GM21576 (cell line): ENCODE results near the gene LCE1C.

ENCODE experiments used
- ATAC-seq: cut with Tn5 transposase; IDR thresholded peaks from one replicate; pipeline ENCODE4 v1.9.1; 2021; ENCODE audit warnings: mild to moderate bottlenecking, moderate library complexity; ENCODE audit not compliant: unreplicated experiment

The LCE1C gene, protein sequence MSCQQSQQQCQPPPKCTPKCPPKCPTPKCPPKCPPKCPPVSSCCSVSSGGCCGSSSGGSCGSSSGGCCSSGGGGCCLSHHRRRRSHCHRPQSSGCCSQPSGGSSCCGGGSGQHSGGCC

GRCh38 chr1:152806576-152806975 is at the start of gene LCE1C:
TSS of gene LCE1C (minus strand) at chr1:152806651. CDS start at chr1:152805478, 1,173 bp downstream.
- no peak for ATAC-seq

DNA sequence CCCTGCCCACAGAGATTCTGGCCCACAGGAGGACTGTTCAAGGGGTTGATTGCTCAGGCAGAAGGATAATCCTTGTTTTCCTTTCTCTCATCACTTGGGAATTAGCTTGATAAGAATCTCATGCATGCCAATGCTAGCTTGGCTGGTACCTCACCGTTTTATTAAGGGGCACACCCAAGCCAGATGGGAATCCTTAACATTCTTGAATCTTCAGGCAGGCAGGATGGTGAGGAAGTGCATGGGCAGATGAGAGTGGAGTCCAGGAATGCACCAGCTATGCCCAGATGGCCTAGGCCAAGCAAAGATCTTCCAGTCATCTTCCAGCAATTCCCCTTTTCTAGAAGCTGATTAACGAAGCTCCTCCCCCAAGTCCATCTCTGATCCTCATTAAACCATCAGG is 49.2 kb upstream of the LCE1C start:
- no peak for ATAC-seq

DNA sequence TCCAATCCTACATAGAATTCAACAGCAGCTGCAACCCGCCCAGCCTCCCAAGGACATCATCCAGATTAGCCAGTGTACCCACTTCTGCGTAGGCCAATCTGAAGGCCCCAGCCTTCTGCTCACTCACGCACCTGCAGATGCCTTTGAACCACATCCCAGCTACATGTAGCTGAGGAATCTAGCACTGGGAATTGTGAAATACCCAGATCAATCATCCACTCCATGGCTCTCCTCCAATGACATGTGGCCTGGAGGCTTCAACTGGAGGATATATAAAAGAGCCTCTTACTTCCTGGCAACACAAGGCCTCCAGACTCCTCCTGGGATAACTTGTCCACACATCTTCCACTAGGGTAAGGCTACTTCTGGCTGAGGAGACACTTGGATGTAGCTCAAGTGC is 36.1 kb upstream of the LCE1C start, which contains the start of gene LCE6A:
LCE6A (plus strand) TSS at position 301 of the 400 bp plus-strand sequence. CDS start 665 bp downstream, outside the sequence.
- no peak for ATAC-seq

DNA sequence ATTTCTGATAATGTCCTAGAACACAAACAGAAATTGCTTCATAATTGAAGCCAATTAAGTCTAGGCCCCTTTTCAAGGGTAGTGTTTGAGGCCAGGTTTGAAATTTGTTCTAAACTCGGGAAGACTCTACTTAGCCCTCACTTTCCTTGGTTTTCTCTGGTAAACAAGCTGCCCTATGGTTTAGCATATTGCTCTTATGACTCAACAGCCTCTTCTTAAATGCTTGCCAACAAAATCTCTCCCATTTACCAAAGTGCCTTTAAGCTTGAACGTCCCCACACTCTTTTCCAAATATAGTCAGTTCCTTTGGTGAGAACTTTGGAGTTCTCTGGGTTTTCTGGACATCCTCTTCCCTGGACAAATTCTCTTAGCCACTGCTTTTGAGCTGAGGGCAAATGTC is 30.4 kb upstream of the LCE1C start:
- no peak for ATAC-seq

- no peak for ATAC-seq
Observed at GRCh38 chr1:152827173-152827572, 20.7 kb upstream of the LCE1C start, which contains the start of gene LCE1A. TSS of gene LCE1A (plus strand) at chr1:152827473. CDS start at chr1:152827473, 0 bp downstream.

- ATAC-seq: no peak
Observed at GRCh38 chr1:152824964-152825363, 18.5 kb upstream of the LCE1C start.

GRCh38 chr1:152823294-152823693 is 16.8 kb upstream of the LCE1C start:
- no peak for ATAC-seq

DNA sequence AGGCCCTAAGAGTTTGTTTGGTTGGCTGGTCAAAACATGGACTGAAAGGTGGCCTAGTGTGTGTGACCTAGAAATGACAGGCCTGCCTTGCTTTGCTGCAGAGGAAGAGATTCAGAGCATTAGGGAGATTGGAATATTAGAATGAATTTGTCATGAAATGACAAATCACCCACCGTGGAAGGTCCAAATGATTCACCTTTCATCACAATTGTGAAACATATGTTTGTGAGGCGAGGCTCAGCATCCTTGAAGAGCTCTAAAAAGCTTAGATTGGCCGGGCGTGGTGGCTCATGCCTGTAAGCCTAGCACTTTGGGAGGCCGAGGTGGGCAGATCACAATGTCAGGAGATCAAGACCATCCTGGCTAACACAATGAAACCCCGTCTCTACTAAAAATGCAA is 10.9 kb upstream of the LCE1C start:
- ATAC-seq: no peak

- ATAC-seq: no peak
Observed at GRCh38 chr1:152811671-152812070, 5.2 kb upstream of the LCE1C start, which contains the start of gene LCE1B. TSS of gene LCE1B (plus strand) at chr1:152811971. CDS start at chr1:152812447, 476 bp downstream.

DNA sequence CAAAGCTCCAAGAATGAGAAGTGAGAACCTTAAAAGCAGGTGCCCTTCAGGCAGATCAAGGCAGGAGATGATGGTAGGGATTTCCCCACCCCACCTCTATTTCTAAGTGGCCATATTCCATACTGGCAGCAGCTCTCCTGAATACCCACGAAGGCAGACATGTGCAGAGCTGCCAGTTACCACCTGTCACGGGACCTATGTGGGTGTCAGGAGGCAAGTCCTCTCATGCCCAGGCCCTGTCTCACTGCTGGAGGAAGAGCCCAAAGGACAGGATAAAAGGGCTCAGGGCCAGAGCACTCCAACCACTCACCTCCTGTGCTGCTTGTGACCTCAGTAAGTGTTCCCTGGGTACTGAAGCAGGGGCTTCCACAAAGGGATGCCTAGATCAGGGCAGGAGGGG is 4.6 kb upstream of the LCE1C start:
- no peak for ATAC-seq

DNA sequence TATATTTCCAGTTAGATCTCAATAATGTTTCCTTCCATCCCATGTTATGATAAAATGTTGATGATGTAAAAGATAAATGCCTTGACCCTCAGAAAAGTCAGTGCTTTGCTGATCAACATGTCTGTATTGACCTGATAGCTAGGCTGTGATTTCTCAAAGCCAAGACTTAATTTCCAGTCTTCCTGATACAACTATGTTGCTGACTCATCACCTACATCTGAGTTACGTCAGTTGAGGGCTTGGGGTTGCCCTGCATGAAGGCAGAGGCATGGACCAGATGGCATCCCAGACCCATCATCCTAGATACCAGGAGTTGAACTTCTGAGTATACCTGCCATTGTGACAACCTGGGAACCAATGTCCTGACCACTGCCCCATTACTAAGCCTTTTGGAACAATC is 5.1 kb downstream of the LCE1C start:
- no peak for ATAC-seq

- ATAC-seq: no peak
Observed at GRCh38 chr1:152796421-152796820, 10.0 kb downstream of the LCE1C start, which contains the start of gene LCE1D. TSS of gene LCE1D (plus strand) at chr1:152796721. CDS start at chr1:152797795, 1,074 bp downstream.

- no peak for ATAC-seq
Observed at GRCh38 chr1:152795686-152796085, 10.8 kb downstream of the LCE1C start.

GRCh38 chr1:152786077-152786476 is 20.4 kb downstream of the LCE1C start, which contains the start of gene LCE1E:
TSS of gene LCE1E (plus strand) at chr1:152786257. CDS start at chr1:152787300, 1,043 bp downstream.
- no peak for ATAC-seq

GRCh38 chr1:152783095-152783494 is 23.4 kb downstream of the LCE1C start:
- ATAC-seq: no peak

- ATAC-seq: no peak
Observed at GRCh38 chr1:152777510-152778137, 28.8 kb downstream of the LCE1C start.

DNA sequence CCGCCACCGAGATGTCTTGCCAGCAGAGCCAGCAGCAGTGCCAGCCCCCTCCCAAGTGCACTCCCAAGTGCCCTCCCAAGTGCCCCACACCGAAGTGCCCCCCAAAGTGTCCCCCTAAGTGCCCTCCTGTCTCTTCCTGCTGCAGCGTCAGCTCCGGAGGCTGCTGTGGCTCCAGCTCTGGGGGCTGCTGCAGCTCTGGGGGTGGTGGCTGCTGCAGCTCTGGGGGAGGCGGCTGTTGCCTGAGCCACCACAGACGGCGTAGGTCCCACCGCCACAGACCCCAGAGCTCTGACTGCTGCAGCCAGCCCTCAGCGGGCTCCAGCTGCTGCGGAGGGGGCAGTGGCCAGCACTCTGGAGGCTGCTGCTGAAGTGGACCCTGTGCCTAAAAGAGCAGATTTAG is 30.1 kb downstream of the LCE1C start:
- no peak for ATAC-seq

- ATAC-seq: no peak
Observed at GRCh38 chr1:152774875-152775274, 31.6 kb downstream of the LCE1C start, which contains the start of gene LCE1F. TSS of gene LCE1F (plus strand) at chr1:152775140. CDS start at chr1:152776372, 1,232 bp downstream.

DNA sequence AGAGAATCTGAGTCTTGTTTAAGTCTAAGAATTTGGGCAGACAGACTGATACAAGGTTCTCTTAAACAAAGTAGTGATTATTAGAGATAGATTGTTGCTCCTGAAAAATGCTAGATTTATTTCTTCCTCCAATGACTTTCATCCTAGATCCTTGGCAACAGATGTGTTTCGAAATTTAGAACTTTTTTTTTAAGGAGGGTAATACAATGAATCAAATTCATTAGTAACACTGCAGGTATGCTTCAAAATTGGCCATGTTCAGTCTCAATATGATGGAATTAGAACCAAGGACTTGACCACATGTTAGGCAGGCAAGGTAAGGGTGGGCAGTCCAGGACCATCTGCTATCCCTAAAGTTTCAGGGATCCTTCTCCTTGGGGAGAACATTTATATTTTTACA is 36.0 kb downstream of the LCE1C start:
- no peak for ATAC-seq

DNA sequence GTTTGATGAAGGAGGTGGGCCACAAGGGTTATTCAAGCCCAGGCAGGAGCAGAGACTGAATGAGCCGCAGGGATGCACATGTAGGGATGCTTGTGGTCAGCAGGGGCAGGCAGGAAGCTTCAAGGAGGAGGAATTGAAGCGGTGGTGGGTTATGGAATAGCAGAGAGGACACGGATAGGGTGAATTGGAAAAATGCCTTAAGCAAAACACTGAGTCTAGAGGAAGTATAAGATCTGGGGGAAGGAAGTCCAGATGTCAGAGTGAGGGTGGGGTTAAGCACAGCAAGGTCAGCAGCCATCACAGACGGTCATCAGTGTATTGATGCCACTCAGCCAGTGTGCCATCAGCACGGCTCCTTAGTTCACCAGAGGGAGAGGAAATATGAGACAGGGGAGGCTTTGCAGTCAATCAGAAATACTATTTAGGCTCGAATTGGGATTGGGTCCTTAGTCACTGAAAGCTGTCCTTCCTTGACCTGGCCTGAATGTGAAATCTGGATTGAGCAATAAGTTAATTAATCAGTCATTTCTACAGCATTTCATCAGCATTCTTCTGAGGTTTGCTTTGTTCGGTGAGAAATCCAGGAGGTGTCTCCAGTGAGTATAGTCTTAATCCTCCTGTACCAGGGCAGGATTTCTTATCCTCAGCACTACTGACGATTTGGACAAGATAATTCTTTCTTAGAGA is 37.5 kb downstream of the LCE1C start:
- no peak for ATAC-seq

- ATAC-seq: no peak
Observed at GRCh38 chr1:152761609-152762213, 44.7 kb downstream of the LCE1C start.
